Ectodermal cell (in vitro differentiated cells): Measurements from ENCODE around the gene ARNT2.

Experiments
- H3K27ac ChIP-seq: 2 replicates; pipeline ENCODE4 v1.7.0; 2013; ENCODE audit warnings: mild to moderate bottlenecking, low read depth, low read length; ENCODE audit not compliant: insufficient read depth, poor library complexity, severe bottlenecking
- H3K27me3 ChIP-seq: 2 replicates; pipeline ENCODE4 v1.7.0; 2013; ENCODE audit warnings: mild to moderate bottlenecking, low read length; ENCODE audit not compliant: insufficient read depth, control insufficient read depth, poor library complexity, severe bottlenecking
- H3K36me3 ChIP-seq: one replicate; pipeline ENCODE4 v1.7.0; 2013; ENCODE audit warnings: low read length; ENCODE audit not compliant: control insufficient read depth, insufficient read depth
- H3K4me1 ChIP-seq: one replicate; pipeline ENCODE4 v1.7.0; 2013; ENCODE audit warnings: low read length; ENCODE audit not compliant: control insufficient read depth, insufficient read depth
- H3K4me3 ChIP-seq: 2 replicates; pipeline ENCODE4 v1.7.0; 2013; ENCODE audit warnings: low read depth, low read length, control low read depth; ENCODE audit not compliant: insufficient read depth
- H3K9me3 ChIP-seq: 2 replicates; pipeline ENCODE4 v1.7.0; 2013; ENCODE audit warnings: mild to moderate bottlenecking, low read length, moderate library complexity; ENCODE audit not compliant: control insufficient read depth
- WGBS, 2 experiments: methylation state at CpG; one replicate each; pipeline ENCODE4 v1.1.7; 2013; ENCODE audit warnings: missing lambda C conversion rate in 2 of 2; 5-methylcytosine and 5-hydroxymethylcytosine counted together

The ARNT2 gene

DNA sequence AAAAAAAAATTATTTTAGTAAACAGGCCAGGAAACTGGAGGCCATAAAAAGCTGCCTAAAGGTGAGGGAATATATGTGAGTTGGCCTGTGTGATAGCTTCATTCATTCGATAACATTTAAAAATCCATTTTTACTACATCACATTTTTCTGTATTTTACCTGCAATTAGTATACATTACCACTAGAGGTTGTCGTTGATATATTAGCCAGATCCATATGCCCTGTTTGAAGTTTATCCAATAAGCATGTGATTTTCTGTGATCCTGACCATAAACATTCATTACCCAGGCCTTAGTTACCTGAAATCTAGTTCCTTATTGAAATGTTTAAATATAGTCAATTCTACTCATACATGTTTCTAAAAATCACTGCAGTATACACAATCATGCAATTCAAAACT lies 71.4 kb downstream of the ARNT2 start:
- H3K27ac ChIP-seq = no peak overlapping the region
- H3K9me3 ChIP-seq = no peaks in the 10 kb centered on the region
- no peaks in the 10 kb centered on the region for H3K27me3 ChIP-seq
- 89 to 93% methylated on average over 1 to 2 of the region's 2 CpGs for WGBS, 2 experiments
- H3K36me3 ChIP-seq = peaks cover 25% of the 10 kb centered on the region
- peaks cover 27% of the 10 kb centered on the region for H3K4me1 ChIP-seq
- H3K4me3 ChIP-seq = no peak overlapping the region

DNA sequence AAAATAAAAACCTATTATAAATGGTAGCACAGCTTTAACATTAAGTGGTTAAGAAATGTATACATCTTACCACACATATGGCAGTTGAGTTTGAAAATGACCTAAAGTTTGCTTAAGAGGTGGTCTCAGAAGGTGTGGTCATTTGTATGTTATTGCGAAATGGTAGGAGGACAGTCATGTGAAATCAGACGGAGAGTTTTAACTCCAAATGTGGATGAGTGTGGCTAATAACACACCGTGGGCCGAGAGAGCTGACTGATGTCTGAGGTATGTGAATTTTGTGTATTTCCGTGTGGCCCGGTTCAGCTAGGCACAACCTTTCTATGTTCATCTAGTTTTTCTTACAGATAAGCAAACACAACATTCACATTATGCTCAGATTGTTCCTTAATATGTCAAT lies 71.9 kb downstream of the ARNT2 start:
- H3K27ac ChIP-seq = no peak overlapping the region

DNA sequence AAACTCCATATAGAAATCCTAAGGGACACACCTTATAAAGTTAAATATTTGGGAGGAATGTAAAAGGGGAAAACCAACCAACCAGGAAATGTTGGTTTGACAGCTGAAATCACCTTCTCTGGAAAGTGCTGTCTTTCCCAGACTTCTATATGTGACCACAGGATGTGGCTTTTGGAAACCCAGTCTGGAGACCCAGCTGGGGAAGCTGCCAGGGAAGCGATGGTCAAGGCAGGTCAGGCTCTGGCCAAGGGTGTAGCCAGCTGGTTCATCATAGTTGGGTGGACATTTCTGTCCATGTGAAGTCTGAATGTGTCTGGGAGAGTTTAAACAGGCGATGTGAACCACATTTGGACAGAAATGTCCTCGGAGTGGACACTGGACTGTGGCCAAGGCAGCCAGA lies 73.9 kb downstream of the ARNT2 start:
- H3K9me3 ChIP-seq = no peaks in the 10 kb centered on the region
- H3K4me1 ChIP-seq = peaks cover 17% of the 10 kb centered on the region
- peaks cover 22% of the 10 kb centered on the region for H3K36me3 ChIP-seq
- WGBS, 2 experiments = 93 to 99% methylated on average over 3 of the region's 3 CpGs
- no peaks in the 10 kb centered on the region for H3K27me3 ChIP-seq
- no peak overlapping the region for H3K4me3 ChIP-seq
- no peak overlapping the region for H3K27ac ChIP-seq

More for the DNA sequence above, 71.9 kb downstream of the ARNT2 start:
- H3K36me3 ChIP-seq = peaks cover 23% of the 10 kb centered on the region
- H3K27me3 ChIP-seq = no peaks in the 10 kb centered on the region
- H3K4me1 ChIP-seq = peaks cover 27% of the 10 kb centered on the region
- H3K9me3 ChIP-seq = no peaks in the 10 kb centered on the region
- WGBS, 2 experiments = 94 to 95% methylated on average over 6 of the region's 6 CpGs
- no peak overlapping the region for H3K4me3 ChIP-seq

DNA sequence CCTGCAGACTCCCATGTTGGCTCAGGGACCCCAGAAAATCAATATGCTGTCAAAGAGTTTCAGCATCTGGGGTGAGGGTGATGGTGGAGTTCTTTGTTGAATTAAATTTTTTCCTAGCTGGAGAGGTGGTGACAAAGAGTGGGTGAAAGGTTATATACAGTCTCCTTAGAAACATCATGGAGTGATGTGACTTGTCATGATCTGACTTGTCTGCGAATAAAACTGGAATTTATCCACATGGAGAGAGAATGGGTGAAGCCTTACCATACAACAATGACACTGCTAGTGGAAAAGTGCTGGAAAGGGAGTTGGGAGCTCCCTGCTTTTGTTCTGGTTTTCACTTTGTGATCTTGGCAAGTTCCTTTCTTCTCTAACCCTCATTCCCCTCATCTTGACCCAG lies 75.0 kb downstream of the ARNT2 start:
- WGBS, 2 experiments = 97 to 100% methylated on average over 1 of the region's 1 CpG

DNA sequence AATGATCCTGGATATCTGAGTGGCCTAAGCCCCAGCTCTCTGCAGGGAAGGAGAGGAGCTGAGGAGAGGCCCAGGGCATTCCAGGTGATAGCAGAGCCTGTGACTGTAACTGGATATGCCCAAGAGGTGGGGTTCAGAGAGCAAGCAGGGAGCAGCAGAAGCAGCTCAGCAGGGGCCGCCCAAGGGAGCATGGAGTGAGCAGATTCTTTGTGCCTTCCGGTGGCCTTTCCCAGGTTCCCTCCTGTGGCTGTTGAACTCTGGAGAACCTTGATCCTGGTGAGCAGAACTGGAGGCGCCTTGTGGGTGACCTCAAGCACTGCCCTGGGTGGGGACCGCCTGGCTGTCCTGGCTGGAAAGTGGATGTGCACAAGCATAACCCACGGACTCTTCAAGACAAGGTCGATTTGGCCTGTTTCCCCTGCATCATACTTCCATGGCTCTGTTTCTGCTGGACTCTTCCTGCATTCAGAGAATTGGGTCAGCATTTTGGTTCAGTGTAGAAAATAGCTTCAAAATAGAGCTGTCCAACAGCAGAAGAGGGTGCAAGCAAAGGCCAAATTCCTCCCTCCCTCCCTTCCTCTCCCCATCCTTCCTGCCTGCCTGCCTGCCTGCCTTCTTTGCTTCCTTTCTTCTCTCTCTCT lies 76.1 kb downstream of the ARNT2 start:
- no peak overlapping the region for H3K27ac ChIP-seq
- H3K4me3 ChIP-seq = no peak overlapping the region
- no peaks in the 10 kb centered on the region for H3K27me3 ChIP-seq
- H3K36me3 ChIP-seq = peaks cover 19% of the 10 kb centered on the region
- WGBS, 2 experiments = 88 to 90% methylated on average over 6 of the region's 6 CpGs
- peaks cover 9% of the 10 kb centered on the region for H3K4me1 ChIP-seq
- no peaks in the 10 kb centered on the region for H3K9me3 ChIP-seq

More for the DNA sequence above, 75.0 kb downstream of the ARNT2 start:
- no peaks in the 10 kb centered on the region for H3K27me3 ChIP-seq
- no peak overlapping the region for H3K4me3 ChIP-seq
- H3K4me1 ChIP-seq = peaks cover 9% of the 10 kb centered on the region
- peaks cover 22% of the 10 kb centered on the region for H3K36me3 ChIP-seq
- H3K9me3 ChIP-seq = no peaks in the 10 kb centered on the region
- H3K27ac ChIP-seq = no peak overlapping the region

DNA sequence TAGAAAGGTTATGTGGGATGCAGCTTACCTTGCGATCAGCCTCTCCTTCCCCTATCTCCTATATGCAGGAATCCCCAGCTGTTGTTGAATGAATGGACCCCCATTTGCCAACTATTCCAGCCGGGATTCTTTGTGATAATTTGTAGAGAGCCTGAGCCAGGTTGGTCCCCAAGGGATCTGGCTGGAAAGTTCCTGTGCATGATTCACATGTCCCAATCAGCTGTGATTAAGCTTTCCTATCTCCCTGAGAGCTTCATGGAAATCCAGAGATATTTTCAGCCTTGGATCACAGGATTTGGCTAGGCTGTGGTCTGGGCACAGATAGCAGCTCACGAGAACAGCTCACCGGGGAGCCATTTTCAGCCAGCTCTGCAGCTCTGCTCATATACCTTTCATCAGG lies 76.7 kb downstream of the ARNT2 start:
- H3K9me3 ChIP-seq = no peaks in the 10 kb centered on the region
- whole genome bisulfite sequencing, 2 experiments = 86 to 92% methylated on average over 3 to 4 of the region's 4 CpGs
- no peaks in the 10 kb centered on the region for H3K27me3 ChIP-seq
- no peak overlapping the region for H3K4me3 ChIP-seq
- no peak overlapping the region for H3K27ac ChIP-seq
- H3K36me3 ChIP-seq = peaks cover 13% of the 10 kb centered on the region
- peaks cover 9% of the 10 kb centered on the region for H3K4me1 ChIP-seq

DNA sequence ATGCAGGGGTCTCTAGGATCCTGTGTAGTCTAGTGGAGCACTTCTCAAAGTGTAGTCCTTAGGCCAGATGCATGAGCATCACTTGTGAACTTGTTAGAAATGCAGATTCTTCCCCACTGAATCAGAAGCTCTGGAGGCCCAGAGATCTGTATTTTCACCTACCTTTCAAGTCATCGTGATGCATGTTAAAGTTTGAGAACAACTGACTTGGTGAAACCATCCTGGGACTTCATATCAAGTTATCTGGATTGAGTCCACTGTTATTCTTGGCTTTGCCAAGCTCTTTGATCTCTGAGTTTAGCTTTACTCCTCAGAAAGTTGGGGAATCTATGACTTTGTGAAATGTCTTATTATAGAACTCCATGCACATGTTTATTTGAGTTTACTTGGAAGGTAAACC lies 78.5 kb downstream of the ARNT2 start:
- Histone ChIP-seq H3K27me3 (no peaks in the 10 kb centered on the region), H3K4me1 (peaks cover 9% of the 10 kb centered on the region), H3K9me3 (no peaks in the 10 kb centered on the region), H3K4me3 (no peak overlapping the region), H3K27ac (no peak overlapping the region), H3K36me3 (no peaks in the 10 kb centered on the region)
- 96 to 98% methylated on average over 1 of the region's 1 CpG for WGBS, 2 experiments

DNA sequence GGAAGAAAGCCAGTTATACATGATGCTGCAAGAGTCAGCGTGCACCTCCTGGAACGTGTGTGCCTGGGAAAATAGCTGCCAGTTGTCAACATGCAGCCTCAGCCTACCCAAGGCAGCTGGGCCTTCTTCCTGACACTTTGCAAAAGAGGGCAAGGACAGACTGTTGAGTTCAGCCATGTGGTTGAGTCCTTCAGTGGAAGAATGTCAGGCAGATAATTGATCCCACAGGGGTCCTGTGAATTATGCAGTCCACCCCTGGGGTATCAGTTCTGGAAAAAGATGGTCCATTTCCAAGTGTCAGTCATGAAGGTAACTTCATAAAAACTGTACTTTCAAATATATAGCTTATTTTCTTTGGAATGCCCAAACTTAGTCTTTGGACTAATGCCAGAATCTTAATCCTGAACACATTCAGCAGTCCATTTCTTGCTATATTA lies 79.6 kb downstream of the ARNT2 start:
- Histone ChIP-seq H3K27me3 (no peaks in the 10 kb centered on the region), H3K4me3 (no peak overlapping the region), H3K27ac (no peak overlapping the region), H3K36me3 (no peaks in the 10 kb centered on the region), H3K9me3 (no peaks in the 10 kb centered on the region), H3K4me1 (peaks cover 9% of the 10 kb centered on the region)
- WGBS, 2 experiments = 86 to 91% methylated on average over 2 of the region's 2 CpGs

DNA sequence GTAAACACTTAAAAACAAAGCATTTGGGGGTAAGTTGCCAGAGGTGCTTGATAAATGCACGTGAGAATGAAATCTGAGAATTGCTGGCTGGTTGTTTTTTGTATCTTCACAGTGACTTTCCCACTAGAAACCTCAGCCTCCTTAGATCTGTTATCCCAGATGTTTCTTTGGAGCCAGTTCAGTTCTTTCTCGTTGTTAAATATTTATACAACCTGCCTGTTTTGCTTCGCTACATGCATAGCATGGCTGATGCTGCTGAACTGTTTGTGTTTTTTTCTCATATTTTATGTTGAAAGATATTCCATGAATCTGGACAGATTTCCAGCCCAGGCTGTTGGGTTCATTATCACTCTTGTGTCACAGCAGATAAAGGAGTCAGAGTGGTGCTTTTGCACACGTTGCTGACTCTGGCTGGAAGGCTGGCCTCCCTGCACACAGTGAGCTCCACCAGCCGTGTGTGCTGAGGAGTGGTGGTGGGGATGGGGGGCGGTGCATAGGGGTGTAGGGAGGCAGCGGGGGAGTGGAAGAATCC lies 80.2 kb downstream of the ARNT2 start:
- WGBS, 2 experiments = 86 to 91% methylated on average over 7 of the region's 7 CpGs
- Histone ChIP-seq H3K4me1 (peaks cover 9% of the 10 kb centered on the region), H3K36me3 (no peaks in the 10 kb centered on the region), H3K27ac (no peak overlapping the region), H3K9me3 (no peaks in the 10 kb centered on the region), H3K4me3 (no peak overlapping the region), H3K27me3 (no peaks in the 10 kb centered on the region)

DNA sequence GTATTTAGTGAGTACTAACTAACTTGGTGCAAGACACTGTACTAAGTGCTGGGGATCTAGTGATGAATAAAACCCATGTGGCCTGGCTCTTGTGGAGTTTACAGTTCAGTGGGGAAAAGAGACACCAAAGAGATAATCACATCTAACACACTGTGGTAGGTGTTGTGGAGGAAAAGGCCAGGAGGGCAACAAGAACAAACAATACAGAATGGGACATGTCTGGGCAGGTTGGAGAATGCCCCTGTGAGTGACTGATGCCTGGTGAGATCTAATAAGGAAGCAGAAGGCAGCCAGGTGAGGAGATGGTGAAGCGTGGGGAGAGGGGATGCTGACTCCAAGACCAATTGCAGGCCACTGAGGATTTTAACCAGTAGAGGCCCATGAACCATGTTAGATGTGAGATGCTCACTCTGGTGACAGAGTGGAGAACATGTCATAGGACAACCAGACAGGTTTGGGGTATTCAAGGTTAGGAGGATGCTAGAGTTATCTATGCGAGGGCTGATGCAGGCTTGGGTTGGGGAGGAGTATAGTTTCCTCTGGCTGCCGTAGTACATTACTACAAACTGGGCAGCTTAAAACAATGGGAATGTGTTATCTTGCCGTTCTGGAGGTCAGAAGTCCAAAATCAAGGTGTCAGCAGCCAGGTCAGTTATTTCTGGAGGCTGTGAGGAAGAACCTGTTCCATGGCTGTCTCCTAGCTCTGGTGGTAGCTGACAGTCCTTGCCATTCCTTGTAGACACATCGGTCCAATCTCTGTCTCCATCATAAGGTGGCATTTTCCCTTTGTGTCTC lies 81.4 kb downstream of the ARNT2 start:
- Histone ChIP-seq H3K4me3 (no peak overlapping the region), H3K4me1 (no peaks in the 10 kb centered on the region), H3K27ac (no peak overlapping the region), H3K27me3 (no peaks in the 10 kb centered on the region), H3K36me3 (no peaks in the 10 kb centered on the region), H3K9me3 (no peaks in the 10 kb centered on the region)
- 94 to 97% methylated on average over 5 of the region's 5 CpGs for WGBS, 2 experiments
